GM23338 (cell line): ENCODE results near the gene CLDN16. TPM values are rescaled to one million over a fixed set of nuclear protein-coding genes. Genes with fewer than 3 reads are reported as not detected.

ENCODE experiments used
- ATAC-seq: fragments of 200-7000 bp; cut with Tn5 transposase; 3 replicates; pipeline ENCODE4 v1.9.1; 2020
- DNase-seq: peaks from one replicate; pipeline ENCODE4 v3.0.0-alpha.2; 2015; ENCODE audit warnings: low spot score
- H2AFZ ChIP-seq: fragments of 200-600 bp; sonication (generic); 2 replicates; pipeline ENCODE4 v1.8.0; 2016; ENCODE audit warnings: antibody characterized with exemption, mild to moderate bottlenecking, moderate library complexity
- H3F3A ChIP-seq: fragments of 200-600 bp; sonication (generic); replicated peaks from 2 replicates; pipeline ENCODE4 v1.8.0; 2017; ENCODE audit warnings: antibody characterized with exemption, mixed run types, low read depth
- H3K27ac ChIP-seq: fragments of 200-600 bp; sonication (generic); 2 replicates; pipeline ENCODE4 v1.6.1; 2016; ENCODE audit warnings: low read depth
- H3K27me3 ChIP-seq: fragments of 200-600 bp; sonication (generic); 2 replicates; pipeline ENCODE4 v1.8.0; 2016; ENCODE audit warnings: mild to moderate bottlenecking, mixed run types, moderate library complexity; ENCODE audit not compliant: insufficient read depth
- H3K36me3 ChIP-seq: fragments of 200-600 bp; sonication (generic); 2 replicates; pipeline ENCODE4 v1.8.0; 2016; ENCODE audit warnings: mild to moderate bottlenecking; ENCODE audit not compliant: insufficient read depth
- H3K4me1 ChIP-seq: fragments of 200-600 bp; sonication (generic); 2 replicates; pipeline ENCODE4 v1.8.0; 2016; ENCODE audit warnings: mild to moderate bottlenecking, moderate library complexity; ENCODE audit not compliant: insufficient read depth
- H3K4me2 ChIP-seq: fragments of 200-600 bp; sonication (generic); 2 replicates; pipeline ENCODE4 v1.7.1; 2017; ENCODE audit warnings: mixed run types
- H3K4me3 ChIP-seq: fragments of 200-600 bp; sonication (generic); 2 replicates; pipeline ENCODE4 v1.6.1; 2016; ENCODE audit warnings: mixed run types
- H3K79me2 ChIP-seq: fragments of 200-600 bp; sonication (generic); replicated peaks from 2 replicates; pipeline ENCODE4 v1.8.0; 2017; ENCODE audit warnings: mild to moderate bottlenecking; ENCODE audit not compliant: insufficient read depth
- H3K9me2 ChIP-seq: fragments of 200-600 bp; sonication (generic); 2 replicates; pipeline ENCODE4 v1.8.0; 2017; ENCODE audit not compliant: insufficient read depth
- H4K20me1 ChIP-seq: fragments of 200-600 bp; sonication (generic); replicated peaks from 2 replicates; pipeline ENCODE4 v1.8.0; 2017; ENCODE audit warnings: mild to moderate bottlenecking; ENCODE audit not compliant: insufficient read depth
- H3K27ac Mint-ChIP-seq: 2 replicates; pipeline ENCODE4 v1.8.0; 2020; ENCODE audit warnings: inconsistent platforms, mild to moderate bottlenecking, moderate library complexity, mixed read lengths
- H3K27me3 Mint-ChIP-seq: 3 replicates; pipeline ENCODE4 v1.8.0; 2022; ENCODE audit warnings: low read depth, mild to moderate bottlenecking, moderate library complexity, mixed read lengths, inconsistent platforms; ENCODE audit not compliant: insufficient read depth, poor library complexity
- H3K36me3 Mint-ChIP-seq: 3 replicates; pipeline ENCODE4 v1.8.0; 2021; ENCODE audit warnings: low read depth, mild to moderate bottlenecking, inconsistent platforms, moderate library complexity, mixed read lengths
- H3K4me1 Mint-ChIP-seq: 3 replicates; pipeline ENCODE4 v1.8.0; 2020; ENCODE audit warnings: mild to moderate bottlenecking, inconsistent platforms, mixed read lengths
- H3K4me3 Mint-ChIP-seq: 3 replicates; pipeline ENCODE4 v1.8.0; 2021; ENCODE audit warnings: moderate library complexity, mild to moderate bottlenecking, inconsistent platforms, mixed read lengths
- H3K9me3 Mint-ChIP-seq: 3 replicates; pipeline ENCODE4 v1.8.0; 2020; ENCODE audit warnings: moderate library complexity, mild to moderate bottlenecking, inconsistent platforms, mixed read lengths
- CREB1 ChIP-seq: fragments of 250-450 bp; sonication (Bioruptor Pico); IDR thresholded peaks from 2 replicates; pipeline ENCODE4 v1.5.0; 2020; ENCODE audit warnings: low read depth, mild to moderate bottlenecking, moderate library complexity
- EZH2 ChIP-seq: fragments of 200-600 bp; sonication (generic); IDR thresholded peaks from one replicate; pipeline ENCODE4 v1.8.0; 2017; ENCODE audit warnings: antibody characterized with exemption, mild to moderate bottlenecking, low read depth; ENCODE audit not compliant: unreplicated experiment
- EZH2phosphoT487 ChIP-seq: fragments of 200-600 bp; sonication (generic); IDR thresholded peaks from one replicate; pipeline ENCODE4 v1.8.1; 2018; ENCODE audit warnings: antibody characterized with exemption; ENCODE audit not compliant: unreplicated experiment
- JUNB ChIP-seq: IDR thresholded peaks from one replicate; pipeline ENCODE4 v1.6.1; 2016; ENCODE audit warnings: antibody characterized with exemption; ENCODE audit not compliant: unreplicated experiment
- NANOG ChIP-seq: IDR thresholded peaks from 2 replicates; pipeline ENCODE4 v1.6.1; 2016; ENCODE audit warnings: antibody characterized with exemption, borderline replicate concordance
- STAT1 ChIP-seq: IDR thresholded peaks from one replicate; pipeline ENCODE4 v1.6.1; 2016; ENCODE audit warnings: antibody characterized with exemption; ENCODE audit not compliant: unreplicated experiment
- ZNF114 ChIP-seq: fragments of 250-450 bp; sonication (Bioruptor Pico); IDR thresholded peaks from 2 replicates; pipeline ENCODE4 v1.5.0; 2020; ENCODE audit warnings: mild to moderate bottlenecking, moderate library complexity
- ZNF331 ChIP-seq: fragments of 250-450 bp; sonication (Bioruptor Pico); IDR thresholded peaks from 2 replicates; pipeline ENCODE4 v1.5.0; 2020; ENCODE audit warnings: low read depth, mild to moderate bottlenecking, moderate library complexity
- polyA plus RNA-seq: library from polyadenylated mRNA; unstranded; fragments of >200 nt; fragmentation: Nextera tagmentation; extraction: Ambion mirVana; gene quantifications from 2 replicates; pipeline ENCODE4 v1.2.1, GENCODE V29; 2016
- total RNA-seq: library from RNA; depleted of rRNA; stranded (reverse); fragments of >200 nt; shearing (Covaris generic); gene quantifications from 2 replicates; pipeline ENCODE4 v1.2.3, GENCODE V29; 2014
- TF ChIP-seq, protein P1 (sequence below): IDR thresholded peaks from one replicate; pipeline ENCODE4 v1.6.1; 2018; ENCODE audit warnings: antibody characterized with exemption; ENCODE audit not compliant: unreplicated experiment
- TF ChIP-seq, protein P2 (sequence below): fragments of 250-450 bp; sonication (Bioruptor Pico); IDR thresholded peaks from 2 replicates; pipeline ENCODE4 v1.5.0; 2020; ENCODE audit warnings: mild to moderate bottlenecking, moderate library complexity
- TF ChIP-seq, protein P3 (sequence below), 2 experiments: fragments of 200-600 bp in 1 of 2; sonication (generic) in 1 of 2; conservative IDR thresholded peaks; 2 replicates each; pipeline versions ENCODE4 v1.5.1 to v1.6.1; 2016 to 2017; ENCODE audit warnings: antibody characterized with exemption in 2 of 2, low read depth in 2 of 2, mild to moderate bottlenecking in 2 of 2, moderate library complexity in 1 of 2
- TF ChIP-seq, protein P4 (sequence below): IDR thresholded peaks from 2 replicates; pipeline ENCODE4 v1.6.1; 2016; ENCODE audit warnings: antibody characterized with exemption

CLDN16 gene
- total and polyA plus RNA-seq, 2 experiments from 2014 or later, result 0.06 TPM; not detected in 1

DNA sequence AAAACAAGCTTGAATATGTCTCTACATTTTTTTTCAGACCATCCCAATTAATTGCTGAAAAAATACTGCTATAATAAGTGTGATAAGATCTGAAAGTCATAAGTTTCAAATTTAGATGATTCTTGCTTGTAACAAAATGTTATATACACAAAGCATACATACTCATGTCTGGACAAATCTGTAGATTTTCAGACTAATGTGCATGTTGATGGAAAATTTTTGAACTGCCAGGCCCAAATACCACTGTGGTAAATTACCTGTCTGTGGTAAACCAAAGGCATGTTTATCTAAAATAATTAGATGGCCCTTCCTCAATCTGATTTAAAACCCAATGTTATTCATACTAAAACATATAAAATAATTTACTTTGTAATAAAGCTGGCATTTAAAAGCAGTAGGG, 31.7 kb upstream of the CLDN16 start:
- Mint-ChIP-seq H3K27ac (no peak overlapping the region), H3K4me1 (peaks cover 16% of the 10 kb centered on the region), H3K36me3 (no peaks in the 10 kb centered on the region), H3K4me3 (no peak overlapping the region), H3K9me3 (0 out of 3 replicates have a peak, but pooled peaks cover under 1% of the 10 kb centered on the region), H3K27me3 (no peaks in the 10 kb centered on the region)
- Histone ChIP-seq H3K36me3 (no peaks in the 10 kb centered on the region), H4K20me1 (no peaks in the 10 kb centered on the region), H3K9me2 (no peaks in the 10 kb centered on the region; the same call in 1 of the 2 replicates), H3K79me2 (no peaks in the 10 kb centered on the region), H3K27me3 (no peaks in the 10 kb centered on the region), H3K4me1 (peaks cover 12% of the 10 kb centered on the region; the same call in 1 of the 2 replicates), H3K4me3 (no peak overlapping the region), H3F3A (no peaks in the 10 kb centered on the region), H2AFZ (no peak overlapping the region), H3K4me2 (no peak overlapping the region), H3K27ac (no peak overlapping the region)
- DNase-seq, result no peak
- no peak for TF ChIP-seq NANOG
- TF ChIP-seq, protein P1, sequence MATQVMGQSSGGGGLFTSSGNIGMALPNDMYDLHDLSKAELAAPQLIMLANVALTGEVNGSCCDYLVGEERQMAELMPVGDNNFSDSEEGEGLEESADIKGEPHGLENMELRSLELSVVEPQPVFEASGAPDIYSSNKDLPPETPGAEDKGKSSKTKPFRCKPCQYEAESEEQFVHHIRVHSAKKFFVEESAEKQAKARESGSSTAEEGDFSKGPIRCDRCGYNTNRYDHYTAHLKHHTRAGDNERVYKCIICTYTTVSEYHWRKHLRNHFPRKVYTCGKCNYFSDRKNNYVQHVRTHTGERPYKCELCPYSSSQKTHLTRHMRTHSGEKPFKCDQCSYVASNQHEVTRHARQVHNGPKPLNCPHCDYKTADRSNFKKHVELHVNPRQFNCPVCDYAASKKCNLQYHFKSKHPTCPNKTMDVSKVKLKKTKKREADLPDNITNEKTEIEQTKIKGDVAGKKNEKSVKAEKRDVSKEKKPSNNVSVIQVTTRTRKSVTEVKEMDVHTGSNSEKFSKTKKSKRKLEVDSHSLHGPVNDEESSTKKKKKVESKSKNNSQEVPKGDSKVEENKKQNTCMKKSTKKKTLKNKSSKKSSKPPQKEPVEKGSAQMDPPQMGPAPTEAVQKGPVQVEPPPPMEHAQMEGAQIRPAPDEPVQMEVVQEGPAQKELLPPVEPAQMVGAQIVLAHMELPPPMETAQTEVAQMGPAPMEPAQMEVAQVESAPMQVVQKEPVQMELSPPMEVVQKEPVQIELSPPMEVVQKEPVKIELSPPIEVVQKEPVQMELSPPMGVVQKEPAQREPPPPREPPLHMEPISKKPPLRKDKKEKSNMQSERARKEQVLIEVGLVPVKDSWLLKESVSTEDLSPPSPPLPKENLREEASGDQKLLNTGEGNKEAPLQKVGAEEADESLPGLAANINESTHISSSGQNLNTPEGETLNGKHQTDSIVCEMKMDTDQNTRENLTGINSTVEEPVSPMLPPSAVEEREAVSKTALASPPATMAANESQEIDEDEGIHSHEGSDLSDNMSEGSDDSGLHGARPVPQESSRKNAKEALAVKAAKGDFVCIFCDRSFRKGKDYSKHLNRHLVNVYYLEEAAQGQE, result no peak
- no peak for TF ChIP-seq EZH2phosphoT487
- no peak for TF ChIP-seq ZNF331
- no peak for TF ChIP-seq ZNF114 (CRISPR knock-in tag)
- no peak for TF ChIP-seq STAT1
- TF ChIP-seq JUNB, result no peak
- TF ChIP-seq EZH2, result no peak
- TF ChIP-seq, protein P2, sequence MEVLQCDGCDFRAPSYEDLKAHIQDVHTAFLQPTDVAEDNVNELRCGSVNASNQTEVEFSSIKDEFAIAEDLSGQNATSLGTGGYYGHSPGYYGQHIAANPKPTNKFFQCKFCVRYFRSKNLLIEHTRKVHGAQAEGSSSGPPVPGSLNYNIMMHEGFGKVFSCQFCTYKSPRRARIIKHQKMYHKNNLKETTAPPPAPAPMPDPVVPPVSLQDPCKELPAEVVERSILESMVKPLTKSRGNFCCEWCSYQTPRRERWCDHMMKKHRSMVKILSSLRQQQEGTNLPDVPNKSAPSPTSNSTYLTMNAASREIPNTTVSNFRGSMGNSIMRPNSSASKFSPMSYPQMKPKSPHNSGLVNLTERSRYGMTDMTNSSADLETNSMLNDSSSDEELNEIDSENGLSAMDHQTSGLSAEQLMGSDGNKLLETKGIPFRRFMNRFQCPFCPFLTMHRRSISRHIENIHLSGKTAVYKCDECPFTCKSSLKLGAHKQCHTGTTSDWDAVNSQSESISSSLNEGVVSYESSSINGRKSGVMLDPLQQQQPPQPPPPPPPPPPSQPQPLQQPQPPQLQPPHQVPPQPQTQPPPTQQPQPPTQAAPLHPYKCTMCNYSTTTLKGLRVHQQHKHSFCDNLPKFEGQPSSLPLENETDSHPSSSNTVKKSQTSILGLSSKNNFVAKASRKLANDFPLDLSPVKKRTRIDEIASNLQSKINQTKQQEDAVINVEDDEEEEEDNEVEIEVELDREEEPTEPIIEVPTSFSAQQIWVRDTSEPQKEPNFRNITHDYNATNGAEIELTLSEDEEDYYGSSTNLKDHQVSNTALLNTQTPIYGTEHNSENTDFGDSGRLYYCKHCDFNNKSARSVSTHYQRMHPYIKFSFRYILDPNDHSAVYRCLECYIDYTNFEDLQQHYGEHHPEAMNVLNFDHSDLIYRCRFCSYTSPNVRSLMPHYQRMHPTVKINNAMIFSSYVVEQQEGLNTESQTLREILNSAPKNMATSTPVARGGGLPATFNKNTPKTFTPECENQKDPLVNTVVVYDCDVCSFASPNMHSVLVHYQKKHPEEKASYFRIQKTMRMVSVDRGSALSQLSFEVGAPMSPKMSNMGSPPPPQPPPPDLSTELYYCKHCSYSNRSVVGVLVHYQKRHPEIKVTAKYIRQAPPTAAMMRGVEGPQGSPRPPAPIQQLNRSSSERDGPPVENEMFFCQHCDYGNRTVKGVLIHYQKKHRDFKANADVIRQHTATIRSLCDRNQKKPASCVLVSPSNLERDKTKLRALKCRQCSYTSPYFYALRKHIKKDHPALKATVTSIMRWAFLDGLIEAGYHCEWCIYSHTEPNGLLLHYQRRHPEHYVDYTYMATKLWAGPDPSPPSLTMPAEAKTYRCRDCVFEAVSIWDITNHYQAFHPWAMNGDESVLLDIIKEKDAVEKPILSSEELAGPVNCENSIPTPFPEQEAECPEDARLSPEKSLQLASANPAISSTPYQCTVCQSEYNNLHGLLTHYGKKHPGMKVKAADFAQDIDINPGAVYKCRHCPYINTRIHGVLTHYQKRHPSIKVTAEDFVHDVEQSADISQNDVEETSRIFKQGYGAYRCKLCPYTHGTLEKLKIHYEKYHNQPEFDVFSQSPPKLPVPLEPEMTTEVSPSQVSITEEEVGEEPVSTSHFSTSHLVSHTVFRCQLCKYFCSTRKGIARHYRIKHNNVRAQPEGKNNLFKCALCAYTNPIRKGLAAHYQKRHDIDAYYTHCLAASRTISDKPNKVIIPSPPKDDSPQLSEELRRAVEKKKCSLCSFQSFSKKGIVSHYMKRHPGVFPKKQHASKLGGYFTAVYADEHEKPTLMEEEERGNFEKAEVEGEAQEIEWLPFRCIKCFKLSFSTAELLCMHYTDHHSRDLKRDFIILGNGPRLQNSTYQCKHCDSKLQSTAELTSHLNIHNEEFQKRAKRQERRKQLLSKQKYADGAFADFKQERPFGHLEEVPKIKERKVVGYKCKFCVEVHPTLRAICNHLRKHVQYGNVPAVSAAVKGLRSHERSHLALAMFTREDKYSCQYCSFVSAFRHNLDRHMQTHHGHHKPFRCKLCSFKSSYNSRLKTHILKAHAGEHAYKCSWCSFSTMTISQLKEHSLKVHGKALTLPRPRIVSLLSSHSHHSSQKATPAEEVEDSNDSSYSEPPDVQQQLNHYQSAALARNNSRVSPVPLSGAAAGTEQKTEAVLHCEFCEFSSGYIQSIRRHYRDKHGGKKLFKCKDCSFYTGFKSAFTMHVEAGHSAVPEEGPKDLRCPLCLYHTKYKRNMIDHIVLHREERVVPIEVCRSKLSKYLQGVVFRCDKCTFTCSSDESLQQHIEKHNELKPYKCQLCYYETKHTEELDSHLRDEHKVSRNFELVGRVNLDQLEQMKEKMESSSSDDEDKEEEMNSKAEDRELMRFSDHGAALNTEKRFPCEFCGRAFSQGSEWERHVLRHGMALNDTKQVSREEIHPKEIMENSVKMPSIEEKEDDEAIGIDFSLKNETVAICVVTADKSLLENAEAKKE (CRISPR knock-in tag), result no peak
- TF ChIP-seq CREB1 (CRISPR knock-in tag), result no peak
- TF ChIP-seq, protein P3, sequence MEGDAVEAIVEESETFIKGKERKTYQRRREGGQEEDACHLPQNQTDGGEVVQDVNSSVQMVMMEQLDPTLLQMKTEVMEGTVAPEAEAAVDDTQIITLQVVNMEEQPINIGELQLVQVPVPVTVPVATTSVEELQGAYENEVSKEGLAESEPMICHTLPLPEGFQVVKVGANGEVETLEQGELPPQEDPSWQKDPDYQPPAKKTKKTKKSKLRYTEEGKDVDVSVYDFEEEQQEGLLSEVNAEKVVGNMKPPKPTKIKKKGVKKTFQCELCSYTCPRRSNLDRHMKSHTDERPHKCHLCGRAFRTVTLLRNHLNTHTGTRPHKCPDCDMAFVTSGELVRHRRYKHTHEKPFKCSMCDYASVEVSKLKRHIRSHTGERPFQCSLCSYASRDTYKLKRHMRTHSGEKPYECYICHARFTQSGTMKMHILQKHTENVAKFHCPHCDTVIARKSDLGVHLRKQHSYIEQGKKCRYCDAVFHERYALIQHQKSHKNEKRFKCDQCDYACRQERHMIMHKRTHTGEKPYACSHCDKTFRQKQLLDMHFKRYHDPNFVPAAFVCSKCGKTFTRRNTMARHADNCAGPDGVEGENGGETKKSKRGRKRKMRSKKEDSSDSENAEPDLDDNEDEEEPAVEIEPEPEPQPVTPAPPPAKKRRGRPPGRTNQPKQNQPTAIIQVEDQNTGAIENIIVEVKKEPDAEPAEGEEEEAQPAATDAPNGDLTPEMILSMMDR (conservative IDR thresholded peaks at IDR 0.05; ENCODE audit: low read depth in 2 of 2), result no peak
- TF ChIP-seq, protein P4, sequence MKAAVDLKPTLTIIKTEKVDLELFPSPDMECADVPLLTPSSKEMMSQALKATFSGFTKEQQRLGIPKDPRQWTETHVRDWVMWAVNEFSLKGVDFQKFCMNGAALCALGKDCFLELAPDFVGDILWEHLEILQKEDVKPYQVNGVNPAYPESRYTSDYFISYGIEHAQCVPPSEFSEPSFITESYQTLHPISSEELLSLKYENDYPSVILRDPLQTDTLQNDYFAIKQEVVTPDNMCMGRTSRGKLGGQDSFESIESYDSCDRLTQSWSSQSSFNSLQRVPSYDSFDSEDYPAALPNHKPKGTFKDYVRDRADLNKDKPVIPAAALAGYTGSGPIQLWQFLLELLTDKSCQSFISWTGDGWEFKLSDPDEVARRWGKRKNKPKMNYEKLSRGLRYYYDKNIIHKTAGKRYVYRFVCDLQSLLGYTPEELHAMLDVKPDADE, result no peak
- ATAC-seq, result no peak
